Keratinocyte (primary cell): ENCODE measurements around the gene NAALADL2. TPM values are rescaled to one million over a fixed set of nuclear protein-coding genes. Genes with fewer than 3 reads are reported as not detected.

Experiments used
- DNase-seq: peaks from one replicate; pipeline ENCODE4 v3.0.0-alpha.2; 2011; ENCODE audit warnings: low read depth, missing footprints, low spot score
- FAIRE-seq: peaks from 2 replicates; lab custom pipeline; 2011; peaks lifted over from hg19 to GRCh38; lab: Jason Lieb, UNC
- H2AFZ ChIP-seq: 2 replicates; pipeline ENCODE4 v1.6.0; 2012; ENCODE audit warnings: low read length, control low read depth, inconsistent platforms; ENCODE audit not compliant: control insufficient read depth
- H3K27ac ChIP-seq: 2 replicates; pipeline ENCODE4 v1.5.1; 2011; ENCODE audit warnings: low read length; ENCODE audit not compliant: control insufficient read depth, insufficient read depth
- H3K27me3 ChIP-seq: 3 replicates; pipeline ENCODE4 v1.6.0; 2011; ENCODE audit warnings: low read length; ENCODE audit not compliant: control insufficient read depth, insufficient read depth; ENCODE audit errors: extremely low read depth
- H3K36me3 ChIP-seq, 2 experiments: 2 replicates in 1 of 2; 3 replicates in 1 of 2; pipeline ENCODE4 v1.5.1; 2011; ENCODE audit warnings: low read length in 2 of 2, mild to moderate bottlenecking in 1 of 2; ENCODE audit not compliant: control insufficient read depth in 2 of 2, insufficient read depth in 2 of 2; ENCODE audit errors: extremely low read depth in 1 of 2
- H3K4me1 ChIP-seq: 3 replicates; pipeline ENCODE4 v1.5.1; 2011; ENCODE audit warnings: low read length; ENCODE audit not compliant: control insufficient read depth, insufficient read depth; ENCODE audit errors: extremely low read depth
- H3K4me2 ChIP-seq: 3 replicates; pipeline ENCODE4 v1.6.0; 2011; ENCODE audit warnings: low read depth, low read length; ENCODE audit not compliant: control insufficient read depth, insufficient read depth; ENCODE audit errors: extremely low read depth
- H3K4me3 ChIP-seq, 3 experiments: fragments of 200-600 bp in 1 of 3; sonication (generic) in 1 of 3; 2 replicates in 2 of 3; 3 replicates in 1 of 3; pipeline ENCODE4 v1.5.1; 2011 to 2016; ENCODE audit warnings: low read length in 3 of 3, mild to moderate bottlenecking in 3 of 3, control low read depth in 2 of 3, inconsistent platforms in 1 of 3, low read depth in 1 of 3, mixed read lengths in 1 of 3, mixed run types in 1 of 3, moderate library complexity in 1 of 3; ENCODE audit not compliant: control insufficient read depth in 2 of 3, insufficient read depth in 2 of 3; ENCODE audit errors: extremely low read depth in 1 of 3
- H3K79me2 ChIP-seq: 2 replicates; pipeline ENCODE4 v1.6.0; 2012; ENCODE audit warnings: low read length; ENCODE audit not compliant: control insufficient read depth, insufficient read depth
- H3K9ac ChIP-seq: 3 replicates; pipeline ENCODE4 v1.6.0; 2011; ENCODE audit warnings: low read length; ENCODE audit not compliant: control insufficient read depth, insufficient read depth; ENCODE audit errors: extremely low read depth
- H3K9me1 ChIP-seq: 3 replicates; pipeline ENCODE4 v1.6.0; 2011; ENCODE audit warnings: low read length; ENCODE audit not compliant: control insufficient read depth, insufficient read depth; ENCODE audit errors: extremely low read depth
- H3K9me3 ChIP-seq: 2 replicates; pipeline ENCODE4 v1.5.1; 2012; ENCODE audit warnings: low read depth, low read length; ENCODE audit not compliant: control insufficient read depth
- H4K20me1 ChIP-seq: 3 replicates; pipeline ENCODE4 v1.6.0; 2011; ENCODE audit warnings: low read length; ENCODE audit not compliant: control insufficient read depth, insufficient read depth; ENCODE audit errors: extremely low read depth
- EZH2 ChIP-seq: IDR thresholded peaks from one replicate; pipeline ENCODE4 v1.6.1; 2012; ENCODE audit warnings: inconsistent platforms, mild to moderate bottlenecking, low read length, moderate library complexity
- dilution Hi-C: fragments of 300-500 bp; cut with MboI; formaldehyde crosslinking; loops from one replicate; pipeline ENCODE4 v1.7.0; 2020; ENCODE audit warnings: low sequenced_read_pairs; ENCODE audit not compliant: extremely low pct_ligation_motif_present
- polyA plus RNA-seq, 5 experiments: library from polyadenylated mRNA; depleted of rRNA in 3 of 5; stranded (reverse) in 3 of 5; stranded (forward) in 1 of 5; unstranded in 1 of 5; fragments of >200 nt; gene quantifications; 1 replicate in 1 of 5; 2 replicates in 3 of 5; 3 replicates in 1 of 5; pipeline versions ENCODE4 v1.2.1 to v1.2.3, GENCODE V29; 2011 to 2012; ENCODE audit warnings: missing spikeins in 2 of 5, low read depth in 1 of 5, low replicate concordance in 1 of 5
- TF ChIP-seq, protein P1 (sequence below), 3 experiments: IDR thresholded peaks in 1 of 3; conservative IDR thresholded peaks in 1 of 3; optimal IDR thresholded peaks in 1 of 3; 2 replicates in 2 of 3; 3 replicates in 1 of 3; pipeline versions ENCODE3 to v1.5.1; 2011; ENCODE audit warnings: low read length in 3 of 3, mild to moderate bottlenecking in 3 of 3, moderate library complexity in 2 of 3, control low read depth in 1 of 3, inconsistent platforms in 1 of 3; ENCODE audit not compliant: insufficient read depth in 2 of 3; ENCODE audit errors: extremely low read depth in 1 of 3

NAALADL2 gene
- polyA plus RNA-seq, 1 donor (not counting 4 experiments of a cell fraction or from before 2014, with no cell fraction given): 0.75 TPM

GRCh38 chr3:175590745-175591144, 731.6 kb downstream of the NAALADL2 start:
- Histone ChIP-seq H3K9me1 (no peaks in the 10 kb centered on the region), H2AFZ (no peak overlapping the region), H3K4me2 (no peak overlapping the region), H3K4me3 (no peak overlapping the region), H3K27me3 (no peaks in the 10 kb centered on the region), H3K4me1 (peaks cover 6% of the 10 kb centered on the region), H3K79me2 (no peaks in the 10 kb centered on the region), H3K9me3 (no peaks in the 10 kb centered on the region), H3K9ac (no peak overlapping the region), H3K27ac (no peak overlapping the region), H3K36me3 (no peaks in the 10 kb centered on the region), H4K20me1 (no peaks in the 10 kb centered on the region)
- FAIRE-seq (no peak), DNase-seq (no peak)
- TF ChIP-seq, protein P1, sequence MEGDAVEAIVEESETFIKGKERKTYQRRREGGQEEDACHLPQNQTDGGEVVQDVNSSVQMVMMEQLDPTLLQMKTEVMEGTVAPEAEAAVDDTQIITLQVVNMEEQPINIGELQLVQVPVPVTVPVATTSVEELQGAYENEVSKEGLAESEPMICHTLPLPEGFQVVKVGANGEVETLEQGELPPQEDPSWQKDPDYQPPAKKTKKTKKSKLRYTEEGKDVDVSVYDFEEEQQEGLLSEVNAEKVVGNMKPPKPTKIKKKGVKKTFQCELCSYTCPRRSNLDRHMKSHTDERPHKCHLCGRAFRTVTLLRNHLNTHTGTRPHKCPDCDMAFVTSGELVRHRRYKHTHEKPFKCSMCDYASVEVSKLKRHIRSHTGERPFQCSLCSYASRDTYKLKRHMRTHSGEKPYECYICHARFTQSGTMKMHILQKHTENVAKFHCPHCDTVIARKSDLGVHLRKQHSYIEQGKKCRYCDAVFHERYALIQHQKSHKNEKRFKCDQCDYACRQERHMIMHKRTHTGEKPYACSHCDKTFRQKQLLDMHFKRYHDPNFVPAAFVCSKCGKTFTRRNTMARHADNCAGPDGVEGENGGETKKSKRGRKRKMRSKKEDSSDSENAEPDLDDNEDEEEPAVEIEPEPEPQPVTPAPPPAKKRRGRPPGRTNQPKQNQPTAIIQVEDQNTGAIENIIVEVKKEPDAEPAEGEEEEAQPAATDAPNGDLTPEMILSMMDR (optimal IDR thresholded peaks at IDR 0.05 in 1 of 3, IDR thresholded peaks at IDR 0.05 in 1 of 3, conservative IDR thresholded peaks at IDR 0.05 in 1 of 3; ENCODE audit: extremely low read depth in 1 of 3, insufficient read depth in 2 of 3, low read length in 3 of 3): no peak
- no peak for TF ChIP-seq EZH2
- dilution Hi-C loops: no loop called here

DNA sequence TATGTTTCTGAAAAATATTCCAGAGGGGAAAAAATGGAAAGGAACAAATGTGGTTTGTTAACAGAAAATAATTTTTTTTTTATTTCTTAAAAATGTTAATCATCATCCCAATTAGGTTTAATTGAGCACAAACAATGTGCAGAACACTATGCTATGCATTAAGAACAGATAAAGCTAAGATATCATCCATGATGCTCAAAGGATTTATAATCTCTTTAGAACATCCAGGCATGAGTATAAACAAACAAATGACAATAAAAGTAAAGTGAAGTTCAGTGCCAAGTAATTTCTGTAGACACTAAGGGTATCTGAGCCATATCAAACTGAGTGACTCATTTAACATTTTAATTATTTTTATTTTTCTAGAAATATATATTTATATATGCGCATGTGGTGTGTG, 732.2 kb downstream of the NAALADL2 start:
- TF ChIP-seq EZH2: no peak
- TF ChIP-seq, protein P1 (optimal IDR thresholded peaks at IDR 0.05 in 1 of 3, IDR thresholded peaks at IDR 0.05 in 1 of 3, conservative IDR thresholded peaks at IDR 0.05 in 1 of 3; ENCODE audit: extremely low read depth in 1 of 3, insufficient read depth in 2 of 3, low read length in 3 of 3): no peak
- no peak for FAIRE-seq
- Histone ChIP-seq H3K4me3 (no peak overlapping the region), H3K9me3 (no peaks in the 10 kb centered on the region), H3K79me2 (no peaks in the 10 kb centered on the region), H3K36me3 (no peaks in the 10 kb centered on the region), H2AFZ (no peak overlapping the region), H3K27me3 (no peaks in the 10 kb centered on the region), H3K9me1 (no peaks in the 10 kb centered on the region), H3K4me2 (no peak overlapping the region), H3K4me1 (peaks cover 1% of the 10 kb centered on the region), H3K27ac (no peak overlapping the region), H3K9ac (no peak overlapping the region), H4K20me1 (no peaks in the 10 kb centered on the region)
- DNase-seq: no peak
- dilution Hi-C loops: no loop called here
